HG03558 (cell line): ENCODE data around the gene FN3K.
"Not testable (repeated sequence)": the region's sequence is repeated elsewhere in the genome, so short reads cannot be mapped to it uniquely, and the experiment has no call there.

Experiments
- ATAC-seq: cut with Tn5 transposase; IDR thresholded peaks from one replicate; pipeline ENCODE4 v1.9.1; 2021; ENCODE audit warnings: moderate number of reproducible peaks; ENCODE audit not compliant: unreplicated experiment; ENCODE audit errors: extremely low read depth

The FN3K gene

DNA sequence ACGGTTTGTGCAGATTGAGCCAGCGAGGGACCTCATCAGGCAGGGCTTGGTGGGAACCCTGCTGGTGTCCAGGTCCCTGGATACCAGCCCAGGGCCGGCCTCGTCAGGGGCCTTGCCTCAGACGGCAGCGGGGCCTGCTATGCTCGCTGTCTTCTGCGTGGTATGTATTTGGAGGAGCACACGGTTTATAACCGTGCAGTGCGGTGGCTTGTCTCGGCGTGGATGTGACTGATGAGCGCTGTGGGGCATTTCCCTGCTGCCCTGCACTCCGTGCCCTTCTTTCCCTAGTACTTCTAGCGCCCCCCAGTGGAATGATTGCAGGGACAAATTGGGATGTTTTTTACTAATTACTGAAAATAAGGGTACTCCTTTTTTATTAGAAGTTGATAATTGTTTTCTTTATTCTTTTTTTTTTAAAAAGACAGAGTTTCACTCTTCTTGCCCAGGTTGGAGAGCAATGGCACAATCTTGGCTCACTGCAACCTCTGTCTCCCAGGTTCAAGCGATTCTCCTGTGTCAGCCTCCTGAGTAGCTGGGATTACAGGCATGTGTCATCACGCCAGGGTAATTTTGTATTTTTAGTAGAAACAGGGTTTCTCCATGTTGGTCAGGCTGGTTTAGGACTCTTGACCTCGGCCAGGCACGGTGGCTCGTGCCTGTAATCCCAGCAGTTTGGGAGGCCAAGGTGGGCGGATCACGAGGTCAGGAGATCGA lies 31.8 kb downstream of the FN3K start:
- ATAC-seq, result no peak

DNA sequence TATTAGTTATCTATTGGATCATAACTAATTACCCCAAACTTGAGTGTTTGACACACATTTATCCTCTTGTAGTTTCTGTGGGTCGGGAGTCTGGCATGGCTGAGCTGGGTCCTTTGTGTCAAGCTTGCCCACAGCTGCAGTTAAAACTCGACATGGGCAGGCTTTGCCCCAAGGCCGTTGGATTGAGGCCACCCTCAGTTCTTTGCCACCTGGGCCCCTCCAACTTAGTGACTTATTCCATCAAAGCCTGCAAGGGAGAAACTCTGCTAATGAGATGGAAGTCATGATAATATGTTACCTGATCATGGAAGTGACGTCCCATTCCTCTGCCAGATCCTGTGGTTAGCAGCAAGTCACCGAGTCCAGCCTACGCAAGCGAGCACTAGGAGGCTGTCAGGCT lies 33.6 kb downstream of the FN3K start:
- no peak for ATAC-seq

- ATAC-seq, result no peak
Observed at GRCh38 chr17:82772026-82772425, 36.6 kb downstream of the FN3K start.

- not testable (repeated sequence) for ATAC-seq
Observed at GRCh38 chr17:82774456-82774855, 39.0 kb downstream of the FN3K start.

DNA sequence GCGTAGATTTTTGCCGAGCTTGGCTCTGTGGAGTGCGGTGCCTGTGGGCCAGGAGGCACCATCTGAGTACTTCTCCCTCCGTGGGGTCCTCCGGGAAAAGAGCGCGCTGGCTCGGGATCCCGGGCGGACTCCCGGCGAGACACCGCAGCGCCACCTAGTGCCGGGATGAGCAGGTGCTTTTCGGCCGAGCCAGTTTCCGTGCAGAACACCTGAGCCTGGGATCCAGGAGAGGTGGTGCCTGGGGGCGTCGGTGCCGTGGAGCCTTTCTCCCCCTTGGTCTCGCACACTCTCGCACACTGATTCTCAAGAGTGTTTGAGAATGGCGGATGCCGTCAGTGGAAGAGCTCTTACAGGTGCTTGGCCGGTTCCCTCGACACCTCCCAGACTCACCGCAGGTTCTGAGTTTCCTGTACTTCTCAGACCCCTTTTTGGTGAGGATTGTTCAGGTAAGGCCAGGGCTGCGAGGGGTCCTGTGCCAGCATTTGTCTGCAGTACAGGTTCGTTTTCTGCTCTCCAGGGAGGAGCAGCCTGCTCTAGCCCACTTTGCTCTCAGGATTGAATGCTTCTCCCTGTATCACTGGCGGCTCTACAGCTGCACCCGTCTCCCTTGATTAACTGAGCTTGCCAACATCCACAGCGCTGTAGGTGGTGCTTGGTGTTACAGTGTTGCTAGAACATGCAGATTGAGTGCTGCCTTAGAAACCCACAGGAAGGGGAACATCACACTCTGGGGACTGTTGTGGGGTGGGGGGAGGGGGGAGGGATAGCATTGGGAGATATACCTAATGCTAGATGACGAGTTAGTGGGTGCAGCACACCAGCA lies 39.8 kb downstream of the FN3K start:
- ATAC-seq, result no peak

DNA sequence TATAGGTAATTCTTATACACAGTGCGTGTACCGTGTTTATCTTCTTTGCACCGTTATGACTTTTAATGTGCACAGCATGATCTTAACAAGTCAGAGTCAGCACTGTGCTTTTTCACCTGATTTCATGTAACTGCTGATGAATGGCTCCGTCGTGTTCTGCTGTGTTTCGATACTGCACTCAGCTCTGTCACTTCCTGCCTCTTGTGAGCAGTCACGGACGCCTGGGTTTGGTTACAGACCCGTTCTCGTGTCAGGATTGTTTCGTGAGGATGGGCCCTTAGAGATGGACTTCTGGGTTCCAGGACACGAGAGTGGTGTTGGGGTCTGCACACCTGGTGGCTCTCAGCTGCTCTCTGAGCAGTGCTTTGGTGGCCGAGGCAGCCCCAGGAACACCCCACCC lies 41.0 kb downstream of the FN3K start:
- no peak for ATAC-seq

- not testable (repeated sequence) for ATAC-seq
Observed at GRCh38 chr17:82777778-82778375, 42.5 kb downstream of the FN3K start.

DNA sequence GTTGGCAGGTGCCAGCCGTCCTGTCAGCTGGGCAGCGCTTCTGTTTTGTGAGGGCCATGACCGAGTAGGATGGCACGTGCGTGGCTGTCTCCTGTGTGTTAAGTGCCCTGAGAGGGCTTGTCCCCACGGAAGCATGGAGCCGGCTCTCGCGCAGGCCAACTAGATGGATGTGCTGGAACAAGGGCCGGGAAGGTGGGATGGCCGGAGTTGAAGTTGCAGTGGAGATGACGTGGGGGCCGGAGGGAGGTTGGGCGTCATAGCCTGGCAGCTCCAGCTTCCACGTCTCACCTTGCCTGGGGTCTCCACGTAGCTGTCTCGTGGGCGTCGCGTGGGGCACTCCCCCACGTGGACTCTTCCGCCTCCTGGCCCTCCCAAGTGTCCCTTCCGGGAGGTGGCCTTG lies 44.1 kb downstream of the FN3K start:
- ATAC-seq, result no peak

DNA sequence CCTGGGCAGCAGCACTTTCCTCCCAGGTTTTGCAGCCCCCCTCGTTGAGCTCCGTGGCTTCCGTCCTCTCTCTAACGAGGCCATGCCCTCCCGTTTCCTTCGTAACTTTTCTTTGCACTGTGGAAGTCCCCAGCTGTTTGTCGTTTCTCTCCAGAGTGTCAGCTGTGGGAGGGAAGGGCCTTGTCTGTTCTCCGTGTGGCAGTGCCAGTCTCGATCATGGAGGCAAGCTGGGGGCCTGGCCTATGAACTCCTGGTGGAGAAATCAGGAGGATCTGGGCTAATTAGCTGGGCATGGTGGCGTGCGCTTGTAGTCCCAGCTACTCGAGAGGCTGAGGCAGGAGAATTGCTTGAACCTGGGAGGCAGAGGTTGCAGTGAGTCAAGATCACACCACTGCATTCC lies 44.8 kb downstream of the FN3K start:
- ATAC-seq, result no peak

DNA sequence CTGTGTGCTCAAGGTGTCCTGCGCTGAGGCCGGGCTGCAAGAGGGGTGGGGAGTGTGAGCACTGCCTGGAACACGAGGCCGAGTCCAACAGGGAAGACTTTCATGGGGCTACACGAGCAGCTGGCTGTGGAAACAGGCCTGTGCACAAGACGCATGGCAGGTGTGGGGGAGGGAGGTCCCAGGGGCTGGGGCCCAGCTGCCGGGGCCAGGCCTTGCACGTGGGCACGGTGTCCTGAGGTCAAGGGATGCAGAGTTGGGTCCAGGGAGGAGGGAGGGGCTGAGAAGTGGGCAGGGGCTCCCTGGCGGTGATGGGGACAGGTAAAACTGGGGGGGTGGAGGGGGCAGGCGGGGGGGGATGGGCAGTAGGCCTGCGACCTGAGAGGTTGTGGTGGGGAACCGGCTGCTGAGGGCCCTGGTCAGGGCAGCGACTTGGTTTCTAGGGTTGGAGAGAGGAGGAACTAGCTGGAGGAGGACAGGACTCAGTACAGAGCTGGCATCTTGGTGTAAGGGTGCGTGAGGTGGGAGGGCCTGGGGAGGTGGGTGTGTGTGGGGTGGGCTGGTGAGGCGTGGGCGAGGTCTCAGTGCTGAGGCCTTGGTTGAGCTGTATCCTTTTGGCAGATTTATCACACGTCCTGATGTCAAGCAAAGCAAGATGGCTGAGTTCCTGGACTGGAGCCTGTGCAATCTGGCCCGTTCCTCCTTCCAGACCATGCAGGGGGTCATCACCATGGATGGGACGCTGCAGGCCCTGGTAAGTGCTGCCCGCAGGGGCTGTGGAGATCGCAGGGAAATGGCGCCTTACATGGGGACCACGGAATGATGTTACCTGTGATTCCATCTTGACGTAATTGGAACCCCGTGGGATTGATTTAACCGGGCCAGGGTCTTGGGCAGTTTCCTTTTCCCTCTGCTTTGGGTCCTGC lies 45.8 kb downstream of the FN3K start:
- ATAC-seq, result no peak

DNA sequence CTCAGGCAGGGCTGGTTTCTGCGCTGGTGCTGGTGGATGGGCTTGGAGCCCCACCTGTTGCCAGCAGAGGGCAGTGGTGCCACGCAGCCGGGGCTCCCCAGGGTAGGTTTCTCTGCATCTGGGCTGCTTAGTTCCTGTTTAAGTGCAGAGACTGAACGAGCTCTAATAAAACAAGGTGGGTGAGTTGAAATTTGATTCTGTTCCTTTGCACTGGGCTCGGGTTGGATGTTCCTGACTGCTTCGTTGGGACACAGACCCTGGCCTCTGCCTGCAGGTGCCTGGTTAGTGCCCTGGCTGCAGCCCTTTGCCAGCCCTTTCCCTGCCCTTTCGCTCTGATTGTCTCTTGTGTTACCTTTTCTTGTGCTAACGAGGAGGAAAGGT lies 46.5 kb downstream of the FN3K start:
- ATAC-seq, result no peak

- ATAC-seq, result no peak
Observed at GRCh38 chr17:82782657-82783207, 47.3 kb downstream of the FN3K start.

GRCh38 chr17:82783498-82783897 lies 48.1 kb downstream of the FN3K start:
- ATAC-seq, result no peak

GRCh38 chr17:82785581-82785980 lies 50.2 kb downstream of the FN3K start:
- not testable (repeated sequence) for ATAC-seq

GRCh38 chr17:82786427-82786826 lies 51.0 kb downstream of the FN3K start:
- no peak for ATAC-seq

GRCh38 chr17:82787081-82787848 lies 51.9 kb downstream of the FN3K start:
- no peak for ATAC-seq

GRCh38 chr17:82788206-82789001 lies 53.0 kb downstream of the FN3K start:
- no peak for ATAC-seq

GRCh38 chr17:82789051-82789592 lies 53.7 kb downstream of the FN3K start:
- no peak for ATAC-seq
